A549 (cell line): ENCODE results near the gene SAYSD1. TPM values are rescaled to one million over a fixed set of nuclear protein-coding genes. Genes with fewer than 3 reads are reported as not detected.
A peak's percentile ranks its signal among the peaks of the same experiment; 100 is the strongest.
"Not testable (repeated sequence)": the region's sequence is repeated elsewhere in the genome, so short reads cannot be mapped to it uniquely, and the experiment has no call there.

Source experiments
- ATAC-seq, 2 experiments: fragments of 200-7000 bp in 1 of 2; fragments of >200 bp in 1 of 2; cut with Nextera tagmentation in 1 of 2; cut with Tn5 transposase in 1 of 2; 3 replicates each; pipeline versions ENCODE4 v1.8.0 to v1.9.1; 2018 to 2020; ENCODE audit warnings: mild to moderate bottlenecking in 1 of 2, moderate library complexity in 1 of 2
- CTCF ChIA-PET: fragments of 300-600 bp; sonication (Branson Sonifier 250); formaldehyde crosslinking; extraction: SDS; loops from one replicate; lab custom pipeline; 2021; ENCODE audit warnings: antibody characterized with exemption, inconsistent platforms; lab: Yijun Ruan, JAX
- POLR2A ChIA-PET: fragments of 350-600 bp; formaldehyde crosslinking; extraction: SDS; loops from one replicate; lab custom pipeline; 2021; ENCODE audit warnings: antibody characterized with exemption, inconsistent platforms; lab: Yijun Ruan, JAX
- DNase-seq, 2 experiments: peaks; one replicate each; pipeline versions ENCODE4 v3.0.0 to v3.0.0-alpha.2; 2011 to 2016; ENCODE audit warnings: low read depth in 1 of 2, low spot score in 1 of 2
- FAIRE-seq: peaks from 2 replicates; lab custom pipeline; 2011; peaks lifted over from hg19 to GRCh38; lab: Jason Lieb, UNC
- H3K27ac ChIP-seq, 2 experiments: fragments of >200 bp; sonication (Bioruptor Twin); formaldehyde crosslinking; 3 replicates each; pipeline ENCODE4 v1.5.1; 2016 to 2017
- H3K4me1 ChIP-seq: fragments of >200 bp; sonication (Bioruptor Twin); formaldehyde crosslinking; 3 replicates; pipeline ENCODE4 v1.6.1; 2016
- H3K4me2 ChIP-seq: fragments of >200 bp; sonication (Bioruptor Twin); formaldehyde crosslinking; 3 replicates; pipeline ENCODE4 v1.6.1; 2016
- H3K4me3 ChIP-seq: fragments of >200 bp; sonication (Bioruptor Twin); formaldehyde crosslinking; 3 replicates; pipeline ENCODE4 v1.5.1; 2016
- H3K9me3 ChIP-seq: fragments of >200 bp; sonication (Bioruptor Twin); formaldehyde crosslinking; 3 replicates; pipeline ENCODE4 v1.6.1; 2016
- BHLHE40 ChIP-seq: IDR thresholded peaks from 2 replicates; pipeline ENCODE4 v1.6.1; 2012; ENCODE audit warnings: low read depth, low read length, inconsistent platforms
- CEBPB ChIP-seq, 2 experiments: fragments of >200 bp in 1 of 2; sonication (Bioruptor Twin) in 1 of 2; formaldehyde crosslinking in 1 of 2; IDR thresholded peaks; 2 replicates each; pipeline ENCODE4 v1.6.1; 2012 to 2016
- CHD4 ChIP-seq: fragments of 200-600 bp; sonication (generic); IDR thresholded peaks from 2 replicates; pipeline ENCODE4 v1.6.1; 2016; ENCODE audit warnings: antibody characterized with exemption, mild to moderate bottlenecking, borderline replicate concordance
- EHMT2 ChIP-seq: fragments of 200-600 bp; sonication (generic); IDR thresholded peaks from 2 replicates; pipeline ENCODE4 v1.6.1; 2016; ENCODE audit warnings: antibody characterized with exemption, low read depth, mild to moderate bottlenecking, moderate library complexity
- HES2 ChIP-seq: fragments of >200 bp; sonication (Bioruptor Twin); formaldehyde crosslinking; IDR thresholded peaks from 2 replicates; pipeline ENCODE4 v1.6.1; 2016
- HMGXB4 ChIP-seq: fragments of 250-450 bp; sonication (Bioruptor Pico); IDR thresholded peaks from 2 replicates; pipeline ENCODE4 v1.5.0; 2021; ENCODE audit warnings: mild to moderate bottlenecking, moderate library complexity, borderline replicate concordance
- HOXB13 ChIP-seq: fragments of 250-450 bp; sonication (Bioruptor Pico); IDR thresholded peaks from 2 replicates; pipeline ENCODE4 v1.5.0; 2020; ENCODE audit warnings: low read depth, mild to moderate bottlenecking, moderate library complexity
- MAX ChIP-seq: IDR thresholded peaks from 2 replicates; pipeline ENCODE4 v1.6.1; 2012
- MYC ChIP-seq: IDR thresholded peaks from 2 replicates; pipeline ENCODE4 v1.6.1; 2012; ENCODE audit warnings: mild to moderate bottlenecking, inconsistent platforms, low read length, improper control_type of control experiment, borderline replicate concordance
- POLR2A ChIP-seq: IDR thresholded peaks from 2 replicates; pipeline ENCODE4 v1.6.1; 2012; ENCODE audit warnings: mild to moderate bottlenecking, low read length
- RARB ChIP-seq: fragments of 250-450 bp; sonication (Bioruptor Pico); IDR thresholded peaks from 2 replicates; pipeline ENCODE4 v1.8.0; 2021; ENCODE audit warnings: mild to moderate bottlenecking, moderate library complexity
- SREBF2 ChIP-seq: fragments of 450-650 bp; IDR thresholded peaks from 2 replicates; pipeline ENCODE4 v1.6.1; 2014; ENCODE audit warnings: mild to moderate bottlenecking, moderate library complexity
- ZC3H11A ChIP-seq: fragments of 450-650 bp; IDR thresholded peaks from 2 replicates; pipeline ENCODE4 v1.6.1; 2014; ENCODE audit warnings: antibody characterized with exemption, mild to moderate bottlenecking
- ZNF302 ChIP-seq: fragments of 250-450 bp; sonication (Bioruptor Pico); IDR thresholded peaks from 2 replicates; pipeline ENCODE4 v1.9.0; 2021; ENCODE audit warnings: inconsistent platforms, mild to moderate bottlenecking, moderate library complexity
- WGBS: methylation state at CpG from one replicate; pipeline ENCODE4 v1.1.6; 2017; ENCODE audit errors: missing lambda C conversion rate; 5-methylcytosine and 5-hydroxymethylcytosine counted together
- polyA plus RNA-seq, 4 experiments: library from polyadenylated mRNA; depleted of rRNA in 3 of 4; stranded (reverse); fragments of >200 nt; fragmentation: RNase III in 1 of 4; extraction: RNeasy Plus Mini Kit Qiagen cat#74134 plus additional on column Dnase treatment in 1 of 4; gene quantifications; 2 replicates in 3 of 4; 3 replicates in 1 of 4; pipeline ENCODE4 v1.2.3, GENCODE V29; 2011 to 2017
- TF ChIP-seq, protein P1 (sequence below): IDR thresholded peaks from 2 replicates; pipeline ENCODE4 v1.6.1; 2012
- TF ChIP-seq, protein P2 (sequence below): fragments of 250-450 bp; sonication (Bioruptor Pico); IDR thresholded peaks from 2 replicates; pipeline ENCODE4 v1.5.0; 2020; ENCODE audit warnings: low read depth, mild to moderate bottlenecking, moderate library complexity
- TF ChIP-seq, protein P3 (sequence below): fragments of 200-600 bp; sonication (generic); IDR thresholded peaks from 2 replicates; pipeline ENCODE4 v1.6.1; 2016; ENCODE audit warnings: antibody characterized with exemption, mild to moderate bottlenecking, moderate library complexity

SAYSD1 gene
- polyA plus RNA-seq, 2 of the 4 experiments (the other 2 are of a cell fraction), result 8.1 to 15.6 TPM

DNA sequence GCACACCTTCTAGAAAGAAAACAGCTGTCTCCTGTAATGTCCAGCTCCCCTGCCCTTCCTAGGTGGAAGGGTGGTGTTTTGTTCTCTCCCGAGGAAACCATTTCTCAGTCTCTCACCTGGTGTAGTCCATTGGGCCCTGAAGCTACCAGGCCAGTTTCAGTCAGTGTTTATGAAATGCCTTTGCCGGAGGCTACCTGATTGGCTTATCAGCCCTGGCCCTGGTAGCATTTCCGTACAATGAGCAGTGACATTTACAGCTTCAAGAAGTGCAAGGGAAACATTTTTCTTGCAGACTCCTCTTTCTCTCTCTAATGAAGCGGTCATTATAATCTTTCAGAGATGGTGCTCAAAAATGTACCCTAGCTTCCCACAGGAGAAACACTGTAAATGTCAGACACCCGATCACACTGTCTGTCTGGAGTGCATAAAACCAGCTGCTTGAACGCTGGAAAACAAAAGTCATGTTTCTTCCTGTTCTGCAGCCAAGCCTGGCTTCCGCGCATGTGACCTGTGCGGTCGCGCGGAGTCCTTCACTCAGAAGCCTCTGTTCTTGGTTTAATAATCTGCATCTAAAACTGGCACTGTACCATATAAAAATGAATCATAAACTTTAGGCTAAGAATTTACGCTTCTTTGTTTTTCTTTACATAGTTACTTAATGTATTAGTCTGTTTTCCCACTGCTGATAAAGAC is 28.4 kb upstream of the SAYSD1 start:
- H3K4me2 ChIP-seq, result no peak overlapping the region

DNA sequence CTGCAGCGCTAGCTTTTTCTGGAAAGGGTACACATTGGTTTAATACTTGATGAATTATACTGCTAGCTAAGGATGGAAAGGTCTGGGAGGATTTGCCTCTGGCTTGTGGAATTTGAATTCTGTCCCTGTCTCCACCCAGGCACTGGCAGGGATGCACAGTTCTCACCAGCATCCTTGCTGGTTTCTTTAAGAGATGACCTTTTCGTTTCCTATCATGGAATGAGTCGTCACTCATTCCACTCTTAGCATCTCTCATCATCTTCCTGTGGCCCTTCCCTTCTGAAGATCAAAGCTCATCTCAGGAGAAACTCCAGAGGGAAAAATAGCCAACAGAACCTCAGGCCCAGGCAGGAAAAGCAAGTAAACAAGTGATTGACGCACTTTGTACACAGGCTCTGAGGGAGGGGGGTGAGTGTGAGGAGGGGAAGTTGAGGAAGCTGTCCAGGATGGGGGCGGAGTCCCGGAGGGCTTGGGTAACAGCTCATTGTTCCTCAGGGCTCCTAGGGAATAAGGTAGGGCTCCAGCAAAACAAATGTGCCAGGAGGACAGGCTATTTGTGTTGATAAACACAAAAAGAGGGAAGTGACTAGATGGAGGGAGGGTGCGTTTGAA is 25.7 kb upstream of the SAYSD1 start:
- ATAC-seq, result no peak
- no peak for TF ChIP-seq BHLHE40
- no peak for TF ChIP-seq MYC
- no peak for TF ChIP-seq MAX
- no peak for TF ChIP-seq ZNF302 (CRISPR knock-in tag)
- TF ChIP-seq, protein P1, sequence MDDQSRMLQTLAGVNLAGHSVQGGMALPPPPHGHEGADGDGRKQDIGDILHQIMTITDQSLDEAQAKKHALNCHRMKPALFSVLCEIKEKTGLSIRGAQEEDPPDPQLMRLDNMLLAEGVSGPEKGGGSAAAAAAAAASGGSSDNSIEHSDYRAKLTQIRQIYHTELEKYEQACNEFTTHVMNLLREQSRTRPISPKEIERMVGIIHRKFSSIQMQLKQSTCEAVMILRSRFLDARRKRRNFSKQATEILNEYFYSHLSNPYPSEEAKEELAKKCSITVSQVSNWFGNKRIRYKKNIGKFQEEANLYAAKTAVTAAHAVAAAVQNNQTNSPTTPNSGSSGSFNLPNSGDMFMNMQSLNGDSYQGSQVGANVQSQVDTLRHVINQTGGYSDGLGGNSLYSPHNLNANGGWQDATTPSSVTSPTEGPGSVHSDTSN, result no peak
- no peak for TF ChIP-seq HMGXB4 (CRISPR knock-in tag)
- H3K4me2 ChIP-seq, result no peak overlapping the region
- H3K9me3 ChIP-seq, result no peaks in the 10 kb centered on the region
- no peak for FAIRE-seq
- no peak overlapping the region for H3K27ac ChIP-seq
- POLR2A ChIA-PET, result no interaction called here
- 10% methylated on average over 7 of the region's 7 CpGs for WGBS
- DNase-seq, result no peak
- CTCF ChIA-PET, result interaction anchor here (0.6 kb wide), 1 partner anchor 399 kb away, joined by 3 read pairs; no protein-coding TSS in a partner anchor
- H3K4me3 ChIP-seq, result no peak overlapping the region
- no peaks in the 10 kb centered on the region for H3K4me1 ChIP-seq

More for the DNA sequence above, 28.4 kb upstream of the SAYSD1 start:
- FAIRE-seq (no peak), DNase-seq (no peak), ATAC-seq (no peak)
- Histone ChIP-seq H3K4me3 (no peak overlapping the region), H3K9me3 (no peaks in the 10 kb centered on the region), H3K4me1 (no peaks in the 10 kb centered on the region), H3K27ac (no peak overlapping the region)
- TF ChIP-seq, protein P2, sequence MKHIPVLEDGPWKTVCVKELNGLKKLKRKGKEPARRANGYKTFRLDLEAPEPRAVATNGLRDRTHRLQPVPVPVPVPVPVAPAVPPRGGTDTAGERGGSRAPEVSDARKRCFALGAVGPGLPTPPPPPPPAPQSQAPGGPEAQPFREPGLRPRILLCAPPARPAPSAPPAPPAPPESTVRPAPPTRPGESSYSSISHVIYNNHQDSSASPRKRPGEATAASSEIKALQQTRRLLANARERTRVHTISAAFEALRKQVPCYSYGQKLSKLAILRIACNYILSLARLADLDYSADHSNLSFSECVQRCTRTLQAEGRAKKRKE (CRISPR knock-in tag), result no peak
- TF ChIP-seq CEBPB (IDR thresholded peaks at IDR 0.05) (no peak), HES2 (no peak)
- 64% methylated on average over 13 of the region's 13 CpGs for WGBS
- CTCF ChIA-PET, result interaction anchor here (0.6 kb wide), 1 partner anchor 10 kb away, joined by 4 read pairs; no protein-coding TSS in a partner anchor
- POLR2A ChIA-PET, result no interaction called here

DNA sequence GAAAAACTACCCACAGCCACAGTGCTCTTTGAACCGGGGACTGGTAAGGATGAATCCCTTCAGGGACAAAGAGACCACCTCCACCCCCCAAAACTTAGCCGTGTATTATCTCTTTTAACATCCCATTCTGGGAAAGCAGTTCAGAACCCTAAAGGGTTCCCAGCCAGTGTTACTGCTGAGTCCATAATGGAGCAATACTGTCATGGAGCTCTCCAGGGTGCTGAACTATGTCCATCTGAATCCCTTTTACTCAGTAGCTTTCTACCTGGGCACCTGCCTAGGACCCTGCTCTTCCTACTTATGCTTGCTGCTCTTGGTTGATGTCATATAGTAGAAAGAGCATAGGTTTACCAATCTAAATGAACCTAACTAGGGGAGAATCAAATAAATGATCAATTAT is 22.3 kb upstream of the SAYSD1 start:
- H3K9me3 ChIP-seq, result no peaks in the 10 kb centered on the region
- peak in 1 of 2 experiments; percentile 11 for DNase-seq

GRCh38 chr6:39136207-39136606 is 21.2 kb upstream of the SAYSD1 start:
- H3K4me1 ChIP-seq, H3K9me3 ChIP-seq, H3K27ac ChIP-seq, ATAC-seq, CTCF ChIA-PET, H3K4me3 ChIP-seq, POLR2A ChIA-PET, DNase-seq, FAIRE-seq, H3K4me2 ChIP-seq: not testable (repeated sequence)
- 32% methylated on average over 7 of the region's 7 CpGs for WGBS

More for the DNA sequence above, 22.3 kb upstream of the SAYSD1 start:
- ATAC-seq, result no peak
- Histone ChIP-seq H3K4me1 (no peaks in the 10 kb centered on the region), H3K27ac (no peak overlapping the region), H3K4me3 (no peak overlapping the region), H3K4me2 (no peak overlapping the region)
- CTCF ChIA-PET, result interaction anchor here (0.8 kb wide), 1 partner anchor 27 kb away, joined by 3 read pairs; no protein-coding TSS in a partner anchor
- no peak for FAIRE-seq
- WGBS, result 0% methylated on average over 2 of the region's 2 CpGs
- TF ChIP-seq HOXB13 (CRISPR knock-in tag) (no peak), ZNF302 (CRISPR knock-in tag) (no peak), POLR2A (no peak), SREBF2 (no peak), CHD4 (no peak), HES2 (no peak), EHMT2 (peak; percentile 84), RARB (CRISPR knock-in tag) (no peak), ZC3H11A (no peak)
- TF ChIP-seq, protein P3, sequence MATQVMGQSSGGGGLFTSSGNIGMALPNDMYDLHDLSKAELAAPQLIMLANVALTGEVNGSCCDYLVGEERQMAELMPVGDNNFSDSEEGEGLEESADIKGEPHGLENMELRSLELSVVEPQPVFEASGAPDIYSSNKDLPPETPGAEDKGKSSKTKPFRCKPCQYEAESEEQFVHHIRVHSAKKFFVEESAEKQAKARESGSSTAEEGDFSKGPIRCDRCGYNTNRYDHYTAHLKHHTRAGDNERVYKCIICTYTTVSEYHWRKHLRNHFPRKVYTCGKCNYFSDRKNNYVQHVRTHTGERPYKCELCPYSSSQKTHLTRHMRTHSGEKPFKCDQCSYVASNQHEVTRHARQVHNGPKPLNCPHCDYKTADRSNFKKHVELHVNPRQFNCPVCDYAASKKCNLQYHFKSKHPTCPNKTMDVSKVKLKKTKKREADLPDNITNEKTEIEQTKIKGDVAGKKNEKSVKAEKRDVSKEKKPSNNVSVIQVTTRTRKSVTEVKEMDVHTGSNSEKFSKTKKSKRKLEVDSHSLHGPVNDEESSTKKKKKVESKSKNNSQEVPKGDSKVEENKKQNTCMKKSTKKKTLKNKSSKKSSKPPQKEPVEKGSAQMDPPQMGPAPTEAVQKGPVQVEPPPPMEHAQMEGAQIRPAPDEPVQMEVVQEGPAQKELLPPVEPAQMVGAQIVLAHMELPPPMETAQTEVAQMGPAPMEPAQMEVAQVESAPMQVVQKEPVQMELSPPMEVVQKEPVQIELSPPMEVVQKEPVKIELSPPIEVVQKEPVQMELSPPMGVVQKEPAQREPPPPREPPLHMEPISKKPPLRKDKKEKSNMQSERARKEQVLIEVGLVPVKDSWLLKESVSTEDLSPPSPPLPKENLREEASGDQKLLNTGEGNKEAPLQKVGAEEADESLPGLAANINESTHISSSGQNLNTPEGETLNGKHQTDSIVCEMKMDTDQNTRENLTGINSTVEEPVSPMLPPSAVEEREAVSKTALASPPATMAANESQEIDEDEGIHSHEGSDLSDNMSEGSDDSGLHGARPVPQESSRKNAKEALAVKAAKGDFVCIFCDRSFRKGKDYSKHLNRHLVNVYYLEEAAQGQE, result peak; percentile 93
- POLR2A ChIA-PET, result no interaction called here
